EH (cell line): ENCODE measurements around the gene SOD2.
"Not testable (repeated sequence)": the region's sequence is repeated elsewhere in the genome, so short reads cannot be mapped to it uniquely, and the experiment has no call there.

Source experiments
- DNase-seq: peaks from one replicate; pipeline ENCODE4 v3.0.0-alpha.2; 2015; ENCODE audit warnings: low read depth

SOD2 gene

DNA sequence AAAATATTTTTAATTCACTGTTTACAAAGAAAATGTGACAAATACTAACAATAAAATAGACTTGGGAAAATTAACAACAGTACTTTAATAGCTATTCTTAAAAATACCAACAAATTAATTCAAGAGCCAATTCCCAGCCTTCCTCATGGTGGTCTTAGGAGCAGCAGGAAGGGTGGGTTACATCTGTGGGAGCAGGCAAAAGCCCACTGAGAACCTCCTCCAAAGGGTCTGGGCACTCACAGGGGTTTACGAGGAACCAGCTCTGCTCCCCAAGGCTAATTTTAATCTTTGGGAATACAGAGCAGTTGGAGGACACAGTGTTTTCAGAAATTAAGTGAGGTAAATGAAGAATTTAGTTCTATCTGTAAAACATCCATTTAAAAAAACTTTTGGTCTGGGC lies 10.2 kb downstream of the SOD2 start:
- DNase-seq = no peak

DNA sequence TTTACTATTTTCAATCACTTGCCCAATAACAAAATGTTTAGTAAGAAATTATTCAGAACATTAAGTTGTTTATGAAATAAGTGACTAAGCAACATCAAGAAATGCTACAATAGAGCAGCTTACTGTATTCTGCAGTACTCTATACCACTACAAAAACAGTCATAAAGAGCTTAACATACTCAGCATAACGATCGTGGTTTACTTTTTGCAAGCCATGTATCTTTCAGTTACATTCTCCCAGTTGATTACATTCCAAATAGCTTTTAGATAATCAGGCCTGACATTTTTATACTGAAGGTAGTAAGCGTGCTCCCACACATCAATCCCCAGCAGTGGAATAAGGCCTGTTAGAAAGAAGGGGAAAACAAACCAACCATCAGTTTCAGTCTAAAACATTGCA lies 10.7 kb downstream of the SOD2 start:
- DNase-seq = peak; percentile 41

DNA sequence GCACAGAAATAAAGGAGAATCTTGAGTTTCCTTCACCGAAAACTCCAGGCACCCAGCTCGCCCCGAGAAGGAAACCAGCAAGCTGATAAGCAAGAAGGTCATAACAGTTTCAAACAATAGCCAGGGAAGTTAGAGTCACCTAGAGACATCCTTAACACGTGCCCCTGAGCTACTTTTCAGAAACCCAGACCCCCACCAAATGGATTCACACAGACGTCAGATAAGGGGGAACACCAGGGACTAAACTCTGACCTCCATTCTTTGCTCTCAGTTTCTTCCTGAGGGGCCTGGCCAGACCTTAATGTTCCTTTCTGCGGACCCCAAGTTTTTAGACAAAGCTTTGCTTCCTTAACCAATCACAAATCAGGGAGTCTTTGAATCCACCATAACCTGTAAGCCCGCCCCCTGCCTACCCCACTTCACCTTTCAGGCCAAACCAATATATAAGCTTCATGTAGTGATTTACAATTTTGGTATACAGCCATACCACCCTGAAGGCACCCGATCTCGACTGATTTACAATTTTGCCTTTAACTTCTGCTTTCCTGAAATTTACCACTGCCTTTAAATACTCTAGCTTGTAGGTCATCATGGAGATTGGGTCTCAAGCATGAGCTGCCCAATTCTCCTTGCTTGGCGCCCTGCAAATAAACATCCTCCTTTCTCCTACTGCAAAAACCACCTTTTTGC lies 11.7 kb downstream of the SOD2 start:
- DNase-seq = no peak

DNA sequence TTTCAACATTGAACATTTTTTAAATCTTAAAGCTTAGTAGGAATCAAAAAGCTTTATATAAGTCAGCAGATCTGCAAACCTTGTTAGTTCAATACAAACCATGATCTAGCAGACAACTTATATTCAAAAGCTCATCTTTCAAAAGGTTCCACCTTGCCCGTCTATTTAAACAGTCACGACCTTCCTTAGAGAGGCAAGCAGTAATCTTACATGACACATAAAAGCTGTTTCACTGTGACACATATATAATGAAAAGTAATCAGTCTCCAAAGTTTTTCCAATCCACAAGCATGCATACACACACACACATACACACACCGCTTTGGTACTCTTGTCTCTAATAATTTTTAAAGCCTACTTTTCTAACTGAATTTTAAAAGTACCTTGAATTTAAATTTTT lies 12.9 kb downstream of the SOD2 start:
- no peak for DNase-seq

DNA sequence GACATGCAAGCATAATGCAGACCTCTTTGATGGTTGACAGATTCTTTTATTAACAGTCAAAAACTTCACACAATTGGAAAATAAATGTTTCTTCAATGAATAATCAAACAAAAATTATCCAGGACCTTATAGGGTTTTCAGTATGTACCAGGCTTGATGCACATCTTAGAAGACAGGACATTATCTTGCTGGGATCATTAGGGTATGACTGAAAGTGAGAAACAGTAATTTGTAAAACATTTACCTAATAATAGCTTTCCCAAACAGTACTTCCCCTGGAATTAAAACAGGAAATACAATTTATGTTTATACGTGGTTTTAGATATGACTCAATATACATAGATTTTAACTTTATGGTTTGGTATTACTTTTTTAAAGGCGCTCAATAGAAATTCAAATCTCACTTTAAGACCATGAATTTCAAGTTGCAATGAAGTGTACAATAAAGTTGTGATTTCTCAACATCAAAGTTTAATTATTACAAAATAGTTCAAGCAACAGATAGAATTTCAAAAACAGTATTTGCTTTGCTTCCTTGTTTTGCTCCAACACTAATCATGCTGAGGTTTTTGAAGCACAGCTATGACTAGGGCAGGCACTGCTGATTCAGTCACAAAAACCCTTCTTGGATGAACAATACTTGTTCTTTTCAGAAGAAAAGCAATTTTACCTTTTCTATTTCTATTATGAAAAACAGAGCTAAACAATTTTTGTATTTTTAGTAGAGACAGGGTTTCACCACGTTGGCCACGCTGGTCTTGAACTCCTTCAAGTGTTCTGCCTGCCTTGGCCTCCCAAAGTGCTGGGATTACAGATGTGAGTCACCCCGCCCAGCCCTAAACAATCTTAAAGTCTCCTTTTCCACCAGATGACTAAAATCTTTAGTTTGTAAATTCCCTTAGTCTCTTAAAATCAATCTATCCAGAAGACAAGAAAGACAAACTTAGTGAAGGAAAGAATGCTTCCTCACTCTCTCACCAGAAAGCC lies 13.7 kb downstream of the SOD2 start:
- DNase-seq = peak; percentile 69

DNA sequence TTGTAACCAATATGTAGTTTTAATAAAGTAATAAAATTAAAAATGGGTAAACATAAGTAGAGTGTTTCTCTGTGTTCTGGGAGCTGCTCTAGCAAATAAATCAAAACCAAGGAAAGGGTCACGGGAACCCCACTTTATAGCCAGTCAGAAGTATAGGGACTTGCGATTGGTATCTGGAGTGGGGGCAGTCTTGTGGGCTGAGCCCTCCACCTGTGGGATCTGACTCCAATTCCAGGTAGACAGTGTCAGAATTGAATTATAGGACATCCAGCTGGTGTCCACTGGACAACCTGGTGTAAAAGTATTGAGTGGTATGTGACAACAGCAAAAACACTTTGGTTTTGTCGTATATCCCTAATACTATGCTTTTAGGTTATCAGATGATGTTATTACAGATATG lies 14.5 kb downstream of the SOD2 start:
- no peak for DNase-seq

DNA sequence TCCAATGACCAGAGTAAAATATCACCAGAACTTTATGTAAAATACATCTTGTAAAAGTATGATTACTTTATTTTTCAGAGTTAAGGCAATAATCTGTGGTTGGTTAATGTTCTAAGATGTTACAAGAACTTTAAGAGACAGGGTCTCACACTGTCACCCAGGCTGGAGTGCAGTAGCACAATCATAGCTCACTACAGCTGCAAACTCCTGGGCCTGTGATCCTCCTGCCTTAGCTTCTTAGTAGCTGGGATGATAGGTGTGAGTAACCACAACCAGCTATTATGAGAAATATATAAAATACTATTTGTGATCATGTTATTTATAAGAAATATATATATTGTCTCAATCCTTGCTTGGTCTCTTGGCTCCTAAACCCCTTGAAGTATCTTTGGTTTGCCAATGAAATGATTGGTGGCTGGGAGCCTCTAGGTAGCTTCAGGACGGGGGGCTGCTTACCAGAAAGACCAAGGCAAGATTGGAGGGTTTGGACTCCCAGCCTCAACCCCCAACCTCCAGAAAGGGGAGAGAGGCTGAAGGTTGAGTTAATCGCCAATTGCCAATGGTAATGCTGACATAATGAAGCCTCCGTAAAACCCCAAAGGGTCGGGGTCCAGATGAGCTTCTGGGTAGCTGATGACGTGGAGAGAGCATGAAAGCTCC lies 15.4 kb downstream of the SOD2 start:
- no peak for DNase-seq

DNA sequence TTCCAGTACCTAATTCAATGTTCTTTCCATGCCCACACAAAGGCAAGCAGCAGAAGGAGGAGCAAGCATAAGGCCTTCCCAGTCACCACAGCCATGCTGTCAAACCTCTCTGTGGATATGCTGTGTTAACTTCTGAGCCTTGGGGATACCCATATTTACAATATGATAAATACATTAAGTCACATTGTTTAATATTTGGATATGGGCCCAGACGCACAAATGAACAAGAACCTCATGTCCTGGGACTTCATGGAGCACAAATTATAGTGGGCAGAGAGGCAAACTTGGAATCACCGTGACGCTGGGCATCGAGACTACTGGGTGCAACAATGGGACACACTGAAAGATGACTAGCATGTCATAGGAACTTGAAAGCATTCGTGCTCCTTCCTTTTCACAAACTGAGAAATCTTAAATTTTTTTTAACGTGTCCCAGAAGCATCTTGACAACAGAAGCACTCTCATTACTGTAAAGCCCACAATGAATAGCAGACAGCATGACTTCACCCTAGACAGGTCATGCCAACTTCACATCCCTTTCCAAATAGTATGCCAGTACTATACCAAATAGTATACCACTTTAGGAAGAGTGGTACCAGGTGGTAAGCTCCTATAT lies 16.0 kb downstream of the SOD2 start:
- DNase-seq = no peak

DNA sequence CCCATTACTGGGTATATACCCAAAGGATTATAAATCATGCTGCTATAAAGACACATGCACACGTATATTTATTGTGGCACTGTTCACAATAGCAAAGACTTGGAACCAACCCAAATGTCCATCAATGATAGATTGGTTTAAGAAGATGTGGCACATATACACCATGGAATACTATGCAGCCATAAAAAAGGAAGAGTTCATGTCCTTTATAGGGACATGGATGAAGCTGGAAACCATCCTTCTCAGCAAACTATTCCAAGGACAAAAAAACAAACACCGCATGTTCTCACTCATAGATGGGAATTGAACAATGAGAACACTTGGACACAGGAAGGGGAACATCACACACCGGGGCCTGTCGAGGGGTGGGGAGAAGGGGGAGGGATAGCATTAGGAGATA lies 16.8 kb downstream of the SOD2 start:
- not testable (repeated sequence) for DNase-seq

DNA sequence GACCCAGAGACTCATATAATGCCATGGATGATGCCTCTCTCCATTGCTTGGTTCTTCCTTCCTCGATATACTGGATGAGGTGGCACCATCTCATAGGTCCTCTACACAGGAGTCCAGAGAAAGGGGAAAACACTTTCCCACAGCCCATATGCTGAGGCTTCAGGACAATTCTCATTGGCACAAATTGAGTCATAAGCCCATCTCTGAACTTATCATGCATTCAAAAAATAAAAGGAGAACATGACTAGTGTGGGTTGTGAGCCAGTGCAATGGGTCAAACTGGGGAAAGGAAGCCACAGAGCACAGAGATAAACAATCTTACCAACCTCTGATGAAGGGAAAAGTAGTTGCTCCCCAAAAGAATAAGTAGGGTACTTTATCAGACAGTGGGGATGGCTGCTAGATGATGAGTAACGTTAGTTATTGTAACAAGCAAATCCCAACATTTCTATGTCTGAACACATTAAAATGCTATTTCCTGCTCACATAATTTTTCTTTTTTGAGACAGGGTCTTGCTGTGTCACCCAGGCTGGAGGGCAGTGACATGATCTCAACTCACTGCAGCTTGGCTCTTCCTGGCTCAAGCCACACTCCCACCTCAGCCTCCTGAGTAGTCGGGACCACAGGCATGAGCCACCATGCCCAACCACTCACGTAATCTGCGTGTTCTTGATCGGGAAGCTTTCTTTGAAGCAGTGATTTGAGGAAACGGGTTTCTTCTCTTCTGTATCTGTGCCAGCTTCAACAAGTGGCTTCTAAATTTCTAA lies 27.0 kb downstream of the SOD2 start:
- DNase-seq = peak; percentile 11

DNA sequence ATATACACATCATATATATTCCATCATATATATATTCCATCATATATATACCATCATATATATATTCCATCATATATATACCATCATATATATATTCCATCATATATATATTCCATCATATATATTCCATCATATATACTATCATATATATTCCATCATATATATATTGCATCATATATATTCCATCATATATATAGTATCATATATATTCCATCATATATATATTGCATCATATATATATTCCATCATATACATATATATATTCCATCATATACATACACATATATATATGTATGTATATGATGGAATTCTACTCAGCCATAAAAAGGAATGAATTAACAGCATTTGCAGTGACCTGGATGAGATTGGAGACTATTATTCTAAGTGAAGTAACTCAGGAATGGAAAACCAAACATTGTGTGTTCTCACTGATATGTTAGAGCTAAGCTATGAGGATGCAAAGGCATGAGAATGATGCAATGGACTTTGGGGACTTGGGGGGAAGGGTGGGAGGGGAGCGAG lies 29.6 kb downstream of the SOD2 start:
- DNase-seq = not testable (repeated sequence)

DNA sequence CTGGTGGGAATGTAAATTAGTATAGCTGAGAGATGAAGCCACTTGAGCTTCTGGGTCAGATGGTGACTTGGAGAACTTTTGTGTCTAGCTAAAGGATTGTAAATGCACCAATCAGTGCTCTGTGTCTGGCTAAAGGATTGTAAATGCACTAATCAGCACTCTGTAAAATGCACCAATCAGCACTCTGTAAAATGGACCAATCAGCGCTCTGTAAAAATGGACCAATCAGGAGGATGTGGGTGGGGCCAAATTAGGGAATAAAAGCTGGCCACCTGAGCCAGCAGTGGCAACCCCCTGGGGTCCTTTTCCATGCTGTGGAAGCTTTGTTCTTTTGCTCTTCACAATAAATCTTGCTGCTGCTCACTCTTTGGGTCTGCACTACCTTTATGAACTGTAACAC lies 31.1 kb downstream of the SOD2 start:
- DNase-seq = not testable (repeated sequence)

DNA sequence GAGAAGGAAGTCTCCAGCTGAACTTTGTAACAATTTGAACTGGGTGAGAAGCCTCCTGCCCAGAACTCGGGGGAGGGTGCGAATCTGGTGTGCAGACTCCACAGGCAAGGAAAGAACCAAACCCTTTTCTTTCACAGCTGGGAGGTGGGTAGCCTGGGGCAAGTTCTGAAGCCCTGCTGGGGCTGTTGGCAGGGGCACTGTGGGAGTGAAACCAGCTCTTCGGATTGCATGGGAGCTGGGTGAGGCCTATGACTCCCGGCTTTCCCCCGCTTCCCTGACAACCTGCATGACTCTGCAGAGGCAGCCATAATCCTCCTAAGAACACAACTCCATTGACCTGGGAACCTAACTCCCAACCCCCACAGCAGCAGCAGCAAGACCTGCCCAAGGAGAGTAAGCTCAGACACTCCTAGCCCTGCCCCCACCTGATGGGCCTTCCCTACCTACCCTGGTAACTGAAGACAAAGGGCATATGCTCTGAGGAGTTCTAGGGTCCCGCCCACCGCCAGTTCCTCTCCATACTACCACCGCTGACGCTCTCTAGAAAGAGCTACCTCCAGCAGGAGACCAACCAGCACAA lies 37.5 kb downstream of the SOD2 start:
- no peak for DNase-seq

DNA sequence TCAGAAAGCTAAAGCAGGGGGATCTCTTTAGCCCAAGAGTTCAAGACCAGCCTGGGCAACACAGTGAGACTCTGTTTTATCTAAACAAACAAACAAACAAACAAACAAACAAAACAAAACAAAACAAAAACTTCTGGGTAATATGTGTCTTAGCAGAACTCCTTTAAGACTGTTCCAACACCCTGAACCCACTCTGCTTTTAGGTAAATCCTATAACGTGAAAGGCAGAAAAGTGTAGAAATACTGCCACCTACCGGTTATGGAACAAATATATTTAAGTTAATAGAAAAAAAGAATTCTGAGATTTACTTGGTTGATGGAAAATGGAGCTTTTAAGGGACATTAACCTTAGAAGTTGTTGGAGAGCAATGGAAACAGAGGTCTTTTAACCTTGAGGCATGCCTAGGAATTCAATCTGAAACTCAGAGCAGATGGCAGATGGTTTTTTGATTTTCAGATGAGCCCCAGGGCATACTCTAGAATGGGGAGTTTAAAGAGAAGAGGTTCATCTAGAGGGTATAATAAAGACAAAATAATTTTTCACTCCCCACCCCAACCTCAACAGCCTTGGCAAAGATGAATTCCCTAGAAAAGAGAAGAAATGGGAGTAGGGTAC lies 38.5 kb downstream of the SOD2 start:
- DNase-seq = peak; percentile 62

DNA sequence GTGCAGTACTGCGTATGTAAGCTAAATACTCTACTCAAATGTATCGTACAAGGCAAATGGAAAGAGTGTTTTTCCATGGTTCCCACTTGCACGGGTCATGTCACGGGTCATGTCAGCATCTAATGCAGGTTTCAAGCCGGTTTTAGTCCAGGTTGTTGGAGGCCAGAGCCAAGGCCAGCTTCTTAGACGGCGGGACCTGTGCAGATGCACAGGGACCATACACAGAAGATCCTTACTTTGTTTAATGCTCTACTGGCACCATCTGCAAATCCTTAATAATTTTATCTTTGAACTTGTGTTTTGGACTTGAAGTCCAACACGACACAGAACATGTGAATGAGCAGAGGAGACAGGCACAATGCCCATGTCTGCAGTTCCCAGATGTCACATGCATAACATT lies 42.7 kb downstream of the SOD2 start:
- DNase-seq = no peak

DNA sequence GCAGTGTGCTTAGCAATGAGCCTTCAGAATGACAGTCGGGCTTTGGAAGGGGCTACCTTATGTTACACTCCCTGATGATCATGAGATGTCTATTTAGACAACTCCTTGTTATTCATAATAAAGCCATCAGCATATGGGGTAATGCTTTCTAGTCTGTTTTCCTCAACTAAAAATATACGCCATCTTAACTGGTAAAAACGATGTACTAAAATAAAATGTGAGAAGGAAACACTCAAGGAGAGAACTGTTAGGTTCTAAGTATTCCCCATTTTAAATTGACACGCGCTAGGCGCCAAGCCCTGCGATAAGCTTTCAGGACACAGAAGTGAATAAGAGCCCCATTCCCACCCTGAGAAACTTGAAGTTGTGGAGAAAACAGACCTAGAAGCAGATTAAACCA lies 43.6 kb downstream of the SOD2 start:
- DNase-seq = no peak

DNA sequence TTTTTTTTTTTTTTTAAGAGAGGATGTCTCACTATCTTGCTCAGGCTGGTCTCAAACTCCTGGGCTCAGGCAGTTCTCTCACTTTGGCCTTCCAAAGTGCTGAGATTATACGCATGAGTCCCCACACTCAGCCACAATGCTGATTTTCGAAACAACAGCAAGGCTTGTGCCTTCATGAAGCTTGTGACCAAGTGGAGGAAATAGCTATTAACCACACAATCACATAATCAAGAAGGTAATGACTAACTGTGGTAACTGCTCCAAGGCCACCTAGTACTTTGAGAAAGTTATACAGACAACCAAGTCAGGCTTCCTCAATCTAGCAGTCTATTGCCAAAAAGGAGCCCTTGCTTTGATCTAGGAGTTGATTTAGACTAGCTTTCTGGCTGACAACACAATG lies 46.3 kb downstream of the SOD2 start:
- DNase-seq = peak; percentile 29

DNA sequence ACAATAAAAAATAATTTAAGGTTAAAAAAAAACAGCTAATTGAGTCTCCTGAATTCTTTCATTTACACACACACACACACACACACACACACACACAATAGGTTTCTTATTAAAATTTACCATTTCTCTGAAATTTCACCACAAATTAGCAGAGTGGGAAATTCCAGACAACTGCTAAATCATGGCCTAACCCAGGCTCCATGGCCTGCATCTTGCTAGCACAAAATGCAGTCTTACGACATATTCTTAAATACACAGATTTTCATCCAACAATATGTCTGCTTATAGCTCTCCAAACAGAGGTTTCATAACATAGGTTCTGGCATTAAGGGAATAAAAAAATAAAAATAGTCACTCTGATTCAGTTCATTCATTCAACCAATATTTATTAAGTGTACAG lies 46.9 kb downstream of the SOD2 start:
- no peak for DNase-seq

DNA sequence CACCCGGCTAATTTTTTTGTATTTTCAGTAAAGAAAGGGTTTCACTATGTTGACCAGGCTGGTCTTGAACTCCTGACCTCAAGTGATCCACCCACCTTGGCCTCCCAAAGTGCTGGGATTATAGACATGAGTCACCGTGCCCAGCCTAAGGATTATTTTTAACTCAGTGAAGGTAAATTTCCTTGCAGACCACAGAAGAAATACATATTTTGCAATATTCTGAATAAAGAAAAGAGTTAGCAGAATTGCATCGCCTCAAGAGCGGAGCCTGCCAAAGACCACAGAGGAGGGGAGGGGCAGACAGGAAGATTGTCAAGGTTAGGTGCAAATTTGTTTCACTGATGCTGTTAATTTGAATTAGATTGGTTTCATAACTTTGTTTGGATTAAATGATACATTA lies 47.4 kb downstream of the SOD2 start:
- DNase-seq = no peak
